GM19193 (cell line): ENCODE measurements around the gene NANOS1.

ENCODE experiments used
- POLR2A ChIP-seq: IDR thresholded peaks from 4 replicates; pipeline ENCODE4 v1.6.1; 2011; ENCODE audit not compliant: insufficient read depth, insufficient read length; ENCODE audit errors: extremely low read depth

NANOS1 gene

DNA sequence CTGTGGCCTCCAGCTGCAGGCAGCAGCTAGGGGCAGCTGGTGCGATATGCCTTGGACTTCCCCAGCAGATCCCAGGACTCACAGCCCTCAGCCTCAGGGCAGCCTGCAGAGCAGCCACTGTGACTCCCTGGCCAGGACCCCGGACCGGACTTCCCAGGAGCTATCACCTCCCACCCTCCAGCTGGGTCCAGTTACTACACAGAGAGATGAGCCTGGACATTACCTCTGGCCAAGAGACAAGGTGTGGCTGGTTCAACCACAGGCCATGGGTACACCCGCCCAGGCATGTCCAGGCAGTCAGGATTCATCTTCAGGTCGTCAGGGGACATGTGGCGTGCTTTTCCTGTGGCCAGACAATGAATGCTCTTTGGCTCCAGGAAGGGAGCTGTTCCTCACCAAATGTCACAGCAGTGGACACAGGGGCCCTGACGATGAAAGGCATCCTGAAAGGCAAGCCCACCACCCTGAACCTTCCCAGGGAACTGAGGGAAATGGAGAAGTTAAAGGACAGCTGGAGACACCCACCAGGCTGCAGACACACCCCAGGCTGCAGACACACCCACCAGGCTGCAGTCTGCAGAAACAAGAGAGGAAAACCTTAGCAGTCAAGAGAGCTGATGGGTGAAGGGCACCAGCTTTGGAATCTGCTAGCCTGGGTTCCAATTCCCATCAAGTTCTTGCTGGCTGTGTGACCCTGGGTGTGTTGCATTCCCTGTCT lies 25.8 kb upstream of the NANOS1 start:
- TF ChIP-seq POLR2A = no peak

DNA sequence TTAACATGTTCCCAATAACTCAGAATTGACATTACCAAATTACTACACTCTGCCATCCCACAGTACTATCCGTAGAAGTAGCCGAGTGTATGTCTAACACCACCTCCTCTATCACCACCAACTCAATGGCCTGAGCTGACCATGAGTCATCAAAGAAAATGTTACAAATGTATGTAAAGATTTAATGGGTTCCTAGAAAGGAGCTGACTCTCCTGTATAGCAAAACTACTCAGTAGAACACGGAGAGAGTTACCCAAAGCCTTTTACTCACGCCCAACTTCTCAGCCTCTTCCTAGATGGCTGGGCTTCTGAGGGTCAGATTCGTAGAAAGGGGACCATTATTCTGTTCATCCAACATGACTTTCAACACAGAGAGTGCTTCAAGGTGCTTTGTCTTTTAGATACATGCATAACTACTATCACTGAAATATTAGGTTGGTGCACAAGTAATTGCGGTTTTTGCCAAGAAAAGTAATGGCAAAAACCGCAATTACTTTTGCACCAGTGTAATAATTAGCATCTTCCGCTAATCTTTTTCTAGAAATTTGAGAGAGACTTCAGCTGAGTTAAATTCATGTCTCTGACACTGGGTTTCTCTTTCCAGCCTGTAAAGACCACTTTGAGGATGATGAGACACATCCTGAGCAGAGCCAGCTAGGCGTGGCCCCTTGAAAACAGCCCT lies 24.0 kb upstream of the NANOS1 start:
- no peak for TF ChIP-seq POLR2A

DNA sequence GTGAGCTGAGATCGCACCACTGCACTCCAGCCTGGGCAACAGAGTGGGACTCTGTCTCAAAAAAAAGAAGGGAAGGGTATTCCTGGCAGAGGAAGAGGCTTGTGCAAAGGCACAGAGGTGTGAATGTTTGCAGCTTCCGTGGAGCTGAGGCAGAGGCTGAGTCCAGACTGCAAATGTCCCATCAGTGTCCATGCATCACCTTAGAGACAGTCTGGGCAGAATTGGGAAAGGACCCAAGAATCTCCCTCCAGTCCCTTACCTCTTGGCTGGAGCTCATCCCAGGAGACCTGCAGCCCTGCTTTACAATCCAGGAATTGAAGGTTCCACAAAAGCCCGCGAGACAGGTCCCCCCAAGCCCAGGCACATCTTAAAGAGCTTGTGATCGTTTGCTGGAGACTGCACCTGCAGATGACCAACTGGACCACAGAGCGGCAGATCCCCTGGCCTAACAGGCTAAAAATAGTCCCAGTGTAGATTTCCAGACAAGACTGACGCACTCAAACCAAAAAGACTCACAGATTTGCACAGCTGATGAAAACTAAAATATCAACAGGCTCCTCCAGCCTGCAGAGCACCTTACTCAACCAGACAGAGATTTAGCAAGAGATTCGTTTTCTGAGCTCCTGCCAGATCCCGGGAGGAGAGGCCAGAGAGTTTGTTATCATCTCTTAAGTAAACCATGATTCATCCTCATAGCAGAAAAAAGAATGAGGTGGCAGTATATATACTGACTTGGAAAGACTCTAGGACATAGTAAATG lies 22.9 kb upstream of the NANOS1 start:
- TF ChIP-seq POLR2A = no peak

DNA sequence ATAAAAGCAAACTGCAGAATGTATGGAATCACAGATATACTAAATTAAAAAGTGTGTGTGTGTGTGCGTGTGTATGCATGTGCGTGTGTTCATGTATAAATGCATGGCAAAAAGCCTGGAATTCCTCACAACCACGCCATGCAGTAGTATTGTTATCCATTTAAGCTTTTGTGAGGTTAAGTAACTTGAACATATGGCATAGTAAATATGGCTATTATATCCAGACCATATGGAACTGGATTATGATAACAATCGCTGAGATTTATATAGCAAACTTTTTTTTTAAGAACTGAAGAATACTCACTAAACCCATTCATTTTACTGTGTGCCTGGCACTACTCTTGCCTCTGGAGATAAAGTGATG lies 22.3 kb upstream of the NANOS1 start:
- no peak for TF ChIP-seq POLR2A

DNA sequence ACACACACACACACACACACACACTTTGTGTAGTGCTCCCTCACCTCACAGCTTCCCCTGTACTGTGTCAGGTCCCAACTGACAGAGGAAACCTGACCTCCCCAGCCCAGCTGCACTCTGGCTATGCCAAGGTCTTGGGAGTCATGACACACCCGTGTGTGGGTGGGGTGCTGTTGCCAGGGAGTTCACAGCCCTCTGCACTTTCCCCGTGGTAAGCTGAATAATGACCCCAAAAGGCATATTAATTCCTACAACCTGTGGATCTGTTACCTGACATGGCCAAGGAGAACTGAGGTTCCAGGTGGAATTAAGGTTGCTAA lies 8.9 kb upstream of the NANOS1 start:
- TF ChIP-seq POLR2A = no peak

DNA sequence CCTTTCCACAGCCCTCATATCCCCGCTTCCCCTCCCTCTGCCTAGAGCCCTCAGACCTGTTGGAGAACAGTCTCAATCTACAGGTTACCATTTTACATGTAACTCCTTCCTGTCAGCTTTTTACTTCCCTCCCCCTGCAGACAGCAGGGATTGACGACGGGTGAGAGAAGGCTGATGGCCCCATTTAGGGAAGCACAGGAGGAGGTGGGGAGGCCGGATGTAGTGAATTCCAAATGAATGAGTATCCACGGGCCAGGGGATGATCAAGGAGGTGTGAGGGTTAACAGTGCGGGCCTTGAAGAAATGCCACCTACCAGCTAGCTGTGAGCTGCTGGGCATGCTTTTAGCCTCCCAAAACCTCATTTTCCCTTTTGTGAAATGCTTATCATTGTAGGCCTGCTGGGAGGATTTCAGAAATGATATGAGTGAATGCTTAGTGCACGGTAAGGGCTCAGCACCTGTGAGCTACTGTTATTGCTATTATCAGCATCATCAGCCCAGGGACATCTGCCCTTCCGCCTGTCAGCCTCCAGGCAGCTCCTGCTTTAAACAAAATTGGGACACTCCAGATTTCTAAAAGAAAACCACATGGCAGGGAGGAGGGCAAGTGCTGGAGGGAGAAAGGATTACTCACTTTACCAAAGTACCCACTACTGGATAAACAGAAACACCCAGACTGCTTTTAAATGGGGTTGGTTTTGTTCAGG lies 6.5 kb upstream of the NANOS1 start:
- no peak for TF ChIP-seq POLR2A

DNA sequence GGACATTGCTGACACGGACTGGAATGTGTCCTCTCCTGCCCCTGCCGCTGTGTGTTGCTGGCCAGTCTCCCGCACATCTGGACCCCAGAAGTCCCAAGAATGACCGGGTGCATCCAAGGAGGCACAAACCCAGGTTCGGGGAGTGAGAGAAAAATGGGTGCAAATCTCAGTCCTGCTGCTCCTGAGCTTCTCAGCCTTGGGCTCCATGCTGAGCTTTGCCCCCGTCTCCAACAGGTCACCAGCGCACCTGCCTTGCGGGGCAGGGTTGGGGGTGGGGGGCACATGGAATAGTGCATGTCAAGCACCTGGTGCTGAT lies 6.0 kb upstream of the NANOS1 start:
- no peak for TF ChIP-seq POLR2A

DNA sequence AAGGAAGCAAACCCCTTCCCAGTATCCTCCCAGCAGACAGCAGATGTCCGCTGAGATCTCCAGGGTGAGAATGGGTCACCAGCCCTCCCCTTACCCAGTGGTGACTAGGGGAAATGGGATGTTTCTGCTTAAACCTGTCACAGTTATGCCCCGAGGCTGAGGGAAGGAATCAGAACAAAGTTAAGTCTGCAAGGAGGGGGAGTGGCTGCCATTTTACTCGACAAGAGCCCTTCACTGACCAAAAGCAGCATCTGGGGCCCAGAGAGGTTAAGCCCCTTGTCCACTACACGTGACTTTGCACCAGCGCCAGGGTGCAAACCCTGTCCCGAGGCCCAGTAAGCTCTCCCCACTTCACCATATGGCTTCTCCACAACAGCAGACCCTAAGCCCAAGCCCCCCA lies 4.6 kb upstream of the NANOS1 start:
- TF ChIP-seq POLR2A = no peak

DNA sequence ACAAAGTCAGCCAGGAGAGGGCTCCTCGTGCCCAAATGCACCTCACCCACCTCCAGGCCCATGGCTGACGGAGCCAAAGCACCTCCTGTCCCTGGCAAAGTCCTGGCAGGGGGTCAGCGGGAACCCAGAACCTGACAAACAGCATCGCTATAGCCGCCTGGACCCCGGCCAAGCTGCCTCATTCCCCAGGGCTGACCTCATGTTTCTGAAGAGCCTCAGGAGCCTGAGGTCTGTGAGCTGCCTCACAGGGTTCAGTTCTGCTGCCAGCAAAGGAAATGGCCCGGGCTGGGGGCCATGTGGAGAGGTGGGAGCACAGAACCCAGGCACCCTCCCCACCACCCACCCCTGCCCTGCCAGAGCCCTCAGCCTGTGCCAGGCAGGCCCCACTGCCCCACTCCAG lies 4.2 kb upstream of the NANOS1 start:
- no peak for TF ChIP-seq POLR2A

DNA sequence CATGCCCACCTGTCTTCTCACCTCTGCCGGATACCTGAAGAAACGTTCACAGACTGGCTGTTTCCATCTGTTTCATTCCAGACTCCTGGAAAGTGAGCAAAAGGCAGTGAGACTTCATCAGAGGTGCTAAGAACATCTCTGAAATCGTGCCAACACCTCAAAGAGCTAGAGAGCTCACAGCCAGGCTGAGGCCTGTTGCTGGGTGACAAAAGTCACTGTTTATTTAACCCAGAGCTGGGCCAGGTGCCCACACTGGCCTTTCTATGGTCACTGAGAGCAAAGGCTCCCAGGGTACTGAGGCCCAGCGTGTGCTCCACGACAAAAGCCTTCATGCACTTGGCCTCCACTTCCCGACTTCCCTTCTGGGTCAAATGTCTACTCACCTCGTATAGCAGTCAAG lies 3.7 kb upstream of the NANOS1 start:
- TF ChIP-seq POLR2A = no peak

DNA sequence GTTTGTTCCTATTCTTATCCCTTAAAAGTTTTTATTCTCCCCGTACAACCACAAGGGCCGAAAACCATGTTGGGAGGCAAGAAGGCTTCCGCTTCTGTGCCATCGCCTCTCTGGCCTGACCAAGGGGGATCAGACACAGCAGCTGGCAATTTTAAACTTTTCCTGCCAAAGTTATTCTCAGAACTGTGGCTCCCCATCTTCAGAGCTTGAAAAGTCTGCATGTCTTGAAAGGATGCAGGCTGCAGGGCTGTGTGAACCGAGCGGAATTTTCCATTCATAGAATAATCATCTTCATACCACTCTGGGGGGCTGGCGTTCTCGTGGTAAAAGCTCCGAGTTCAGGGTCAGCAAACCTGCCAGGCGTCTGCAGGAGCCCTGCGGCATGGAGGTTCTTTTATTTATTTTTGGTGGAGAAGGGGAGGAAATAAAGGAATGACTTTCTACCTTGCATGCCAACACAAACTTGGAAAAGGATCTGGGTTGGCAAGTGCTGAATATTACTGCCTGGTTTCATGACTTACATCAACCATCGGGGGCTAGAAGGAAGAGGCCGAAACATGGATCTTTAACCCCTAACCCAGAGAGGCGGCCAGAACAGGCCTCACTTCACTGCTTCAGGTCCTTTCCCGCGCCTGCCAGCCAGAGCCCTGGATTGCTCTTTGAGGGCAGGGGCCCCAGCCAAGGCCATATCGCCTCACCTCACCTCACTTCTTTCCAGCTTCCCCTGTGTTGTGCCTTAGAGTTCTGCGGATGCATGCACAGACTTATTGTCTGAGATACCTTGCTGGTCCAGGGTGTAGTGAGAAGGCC lies 3.0 kb upstream of the NANOS1 start:
- TF ChIP-seq POLR2A = no peak

DNA sequence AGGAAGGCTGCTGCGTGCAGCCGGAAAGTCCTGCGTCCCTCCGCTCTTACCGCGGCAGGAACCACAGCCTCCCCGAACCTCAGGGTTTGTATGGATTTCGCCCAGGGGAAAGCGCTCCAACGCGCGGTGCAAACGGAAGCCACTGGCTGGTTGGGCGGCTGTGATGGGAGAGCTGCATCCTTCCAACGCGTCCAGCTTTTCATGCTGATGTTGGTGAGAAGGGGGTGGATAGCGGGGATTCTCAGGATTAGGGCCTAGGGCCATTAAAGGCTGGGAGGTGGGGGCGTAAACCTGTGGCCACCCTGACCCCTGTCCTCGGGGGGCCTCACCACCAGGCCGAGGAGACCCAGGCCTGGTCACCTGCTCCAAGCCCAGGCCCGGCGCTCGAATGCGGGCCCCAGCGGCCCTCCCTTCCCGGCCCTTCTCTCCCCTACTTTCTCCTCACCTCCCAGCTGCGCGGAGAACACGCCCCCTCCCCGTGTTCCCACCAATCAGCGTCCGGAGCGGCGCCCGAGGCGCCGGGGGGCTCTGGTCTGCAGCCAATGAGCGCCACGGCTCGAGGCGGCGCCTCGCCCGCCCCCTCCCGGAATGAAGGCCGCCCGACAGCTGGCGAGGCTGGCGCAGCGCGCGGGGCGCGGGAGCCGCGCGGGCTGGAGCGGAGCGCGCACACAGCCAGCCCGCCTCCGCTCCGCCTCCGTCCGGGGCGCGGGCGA lies 458 bp upstream of the NANOS1 start:
- no peak for TF ChIP-seq POLR2A

DNA sequence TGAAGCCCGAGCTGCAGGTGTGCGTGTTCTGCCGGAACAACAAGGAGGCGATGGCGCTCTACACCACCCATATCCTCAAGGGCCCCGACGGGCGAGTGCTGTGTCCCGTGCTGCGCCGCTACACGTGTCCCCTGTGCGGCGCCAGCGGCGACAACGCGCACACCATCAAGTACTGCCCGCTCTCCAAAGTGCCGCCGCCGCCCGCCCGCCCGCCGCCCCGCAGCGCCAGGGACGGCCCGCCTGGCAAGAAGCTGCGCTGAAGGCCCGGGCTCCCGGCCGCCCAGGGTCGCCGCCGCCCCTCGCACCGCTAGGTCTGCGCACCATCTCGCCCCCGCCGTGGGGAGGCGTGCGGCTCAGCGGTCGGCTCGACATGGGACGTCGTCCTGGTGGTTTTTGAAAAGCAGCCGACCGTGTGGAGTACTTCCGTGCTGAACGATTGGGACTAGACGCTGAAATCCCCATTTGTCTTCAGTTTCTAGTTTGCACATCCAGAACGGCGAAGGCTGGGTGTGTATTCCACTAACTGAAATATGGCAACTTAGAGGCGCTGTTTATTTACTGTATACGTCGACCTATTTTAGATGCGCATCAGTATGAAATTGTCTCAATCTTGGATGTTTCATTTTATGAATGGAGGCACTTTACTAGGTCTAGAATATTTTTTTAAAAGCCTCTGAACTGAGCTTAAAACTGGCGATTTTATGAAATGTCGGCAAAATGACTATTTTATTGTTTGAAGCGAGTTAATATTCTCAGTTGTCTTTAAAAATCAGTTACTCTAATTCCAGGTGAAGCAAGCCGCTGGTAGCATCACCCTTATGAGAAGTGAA lies 1.1 kb downstream of the NANOS1 start:
- peak; percentile 46 for TF ChIP-seq POLR2A

DNA sequence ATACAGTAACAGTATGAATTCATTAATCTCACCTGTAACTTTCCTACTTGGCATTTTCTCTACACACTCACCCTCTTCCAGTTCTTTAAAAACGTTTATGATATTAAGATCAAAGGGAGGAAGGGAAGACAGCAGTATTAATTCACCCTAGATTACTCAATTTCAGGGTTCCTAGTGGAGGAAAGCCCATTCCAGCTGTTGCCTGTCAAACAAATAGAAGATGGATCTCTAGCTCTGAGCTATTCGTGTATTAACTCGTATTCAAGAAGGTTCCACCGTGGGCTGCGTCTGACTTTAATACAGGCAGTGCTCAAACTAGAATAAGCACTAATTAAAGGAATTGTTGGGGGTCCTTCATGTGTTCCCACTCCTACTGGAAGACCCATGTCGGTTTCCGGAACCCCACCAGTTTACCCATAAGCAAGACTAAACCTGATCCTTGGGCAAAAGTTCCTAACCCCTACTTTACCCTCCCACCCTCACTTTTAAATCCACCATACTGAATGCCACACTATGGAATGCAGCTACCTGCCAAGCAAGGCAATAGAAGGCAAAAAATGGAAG lies 2.1 kb downstream of the NANOS1 start:
- no peak for TF ChIP-seq POLR2A

DNA sequence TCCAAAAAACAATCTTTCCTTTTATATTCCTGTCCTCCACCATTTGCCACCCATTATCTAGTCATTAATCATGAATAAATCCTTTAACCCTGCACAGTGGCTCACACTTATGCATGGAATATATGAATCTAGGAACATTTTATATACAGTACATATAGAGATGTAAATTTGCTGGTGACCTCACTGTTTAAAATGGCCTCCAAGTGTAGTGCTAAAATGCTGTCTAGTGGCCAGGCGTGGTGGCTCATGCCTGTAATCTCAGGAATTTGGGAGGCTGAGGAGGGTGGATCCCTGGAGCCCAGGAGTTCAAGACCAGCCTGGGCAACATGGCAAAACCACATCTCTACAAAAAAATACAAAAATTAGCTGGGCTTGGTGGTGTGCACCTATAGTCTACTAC lies 9.6 kb downstream of the NANOS1 start:
- TF ChIP-seq POLR2A = no peak
